SU-DHL-6 (cell line): Measurements from ENCODE around the gene SEC31A.
A peak's percentile ranks its signal among the peaks of the same experiment; 100 is the strongest.

Source experiments
- H2AFZ ChIP-seq: fragments of 200-600 bp; sonication (generic); 2 replicates; pipeline ENCODE4 v1.6.1; 2014; ENCODE audit warnings: low read depth, mild to moderate bottlenecking, moderate library complexity, mixed read lengths, antibody characterized with exemption, low read length; ENCODE audit not compliant: severe bottlenecking
- H3F3A ChIP-seq: fragments of 200-600 bp; shearing (Covaris generic); 2 replicates; pipeline ENCODE4 v1.6.0; 2016; ENCODE audit warnings: antibody characterized with exemption, mild to moderate bottlenecking; ENCODE audit not compliant: insufficient read depth
- H3K27ac ChIP-seq: fragments of 200-600 bp; sonication (generic); 2 replicates; pipeline ENCODE4 v1.5.1; 2016; ENCODE audit warnings: low read depth, mild to moderate bottlenecking, low read length, moderate library complexity, mixed read lengths
- H3K27me3 ChIP-seq: fragments of 200-600 bp; sonication (generic), shearing (Covaris generic); 2 replicates; pipeline ENCODE4 v1.6.0; 2014; ENCODE audit warnings: mild to moderate bottlenecking, low read length
- H3K36me3 ChIP-seq: fragments of 200-600 bp; sonication (generic); 2 replicates; pipeline ENCODE4 v1.6.1; 2014; ENCODE audit warnings: mild to moderate bottlenecking, low read length, mixed read lengths
- H3K4me2 ChIP-seq: fragments of 300-600, 200-600 bp; shearing (Covaris generic), sonication (generic); 2 replicates; pipeline ENCODE4 v1.6.0; 2014; ENCODE audit warnings: low read length, low read depth, mild to moderate bottlenecking; ENCODE audit not compliant: poor library complexity, severe bottlenecking
- H3K4me3 ChIP-seq: fragments of 200-600 bp; sonication (generic); 2 replicates; pipeline ENCODE4 v1.5.1; 2014; ENCODE audit warnings: antibody characterized with exemption, low read length, mild to moderate bottlenecking, mixed read lengths; ENCODE audit not compliant: insufficient read depth, poor library complexity, severe bottlenecking
- H3K79me2 ChIP-seq: fragments of 200-600 bp; sonication (generic); 2 replicates; pipeline ENCODE4 v1.6.1; 2014; ENCODE audit warnings: mild to moderate bottlenecking, low read length, moderate library complexity; ENCODE audit not compliant: insufficient read depth
- H3K9ac ChIP-seq: fragments of 200-600 bp; sonication (generic); 2 replicates; pipeline ENCODE4 v1.7.0; 2014; ENCODE audit warnings: mild to moderate bottlenecking, low read length
- H3K9me2 ChIP-seq: fragments of 200-600 bp; sonication (generic); replicated peaks from 2 replicates; pipeline ENCODE4 v1.6.1; 2014; ENCODE audit warnings: low read length; ENCODE audit not compliant: insufficient read depth
- H3K9me3 ChIP-seq: fragments of 200-600 bp; sonication (generic); 2 replicates; pipeline ENCODE4 v1.6.1; 2014; ENCODE audit warnings: low read length, mixed read lengths; ENCODE audit not compliant: insufficient read depth
- H4K20me1 ChIP-seq: fragments of 200-600 bp; sonication (generic); 2 replicates; pipeline ENCODE4 v1.6.1; 2014; ENCODE audit warnings: low read depth, mild to moderate bottlenecking, antibody characterized with exemption, low read length, moderate library complexity, mixed read lengths
- EZH2phosphoT487 ChIP-seq: fragments of 200-600 bp; sonication (generic), shearing (Covaris generic); conservative IDR thresholded peaks from 2 replicates; pipeline ENCODE4 v1.6.1; 2018; ENCODE audit warnings: mild to moderate bottlenecking, antibody characterized with exemption, low read length, moderate library complexity, mixed read lengths
- TF ChIP-seq, protein P1 (sequence below): fragments of 200-600 bp; sonication (generic); IDR thresholded peaks from one replicate; pipeline ENCODE4 v1.5.1; 2017; ENCODE audit warnings: antibody characterized with exemption, mild to moderate bottlenecking, low read length, moderate library complexity; ENCODE audit not compliant: insufficient read depth, poor library complexity, severe bottlenecking

Gene SEC31A

DNA sequence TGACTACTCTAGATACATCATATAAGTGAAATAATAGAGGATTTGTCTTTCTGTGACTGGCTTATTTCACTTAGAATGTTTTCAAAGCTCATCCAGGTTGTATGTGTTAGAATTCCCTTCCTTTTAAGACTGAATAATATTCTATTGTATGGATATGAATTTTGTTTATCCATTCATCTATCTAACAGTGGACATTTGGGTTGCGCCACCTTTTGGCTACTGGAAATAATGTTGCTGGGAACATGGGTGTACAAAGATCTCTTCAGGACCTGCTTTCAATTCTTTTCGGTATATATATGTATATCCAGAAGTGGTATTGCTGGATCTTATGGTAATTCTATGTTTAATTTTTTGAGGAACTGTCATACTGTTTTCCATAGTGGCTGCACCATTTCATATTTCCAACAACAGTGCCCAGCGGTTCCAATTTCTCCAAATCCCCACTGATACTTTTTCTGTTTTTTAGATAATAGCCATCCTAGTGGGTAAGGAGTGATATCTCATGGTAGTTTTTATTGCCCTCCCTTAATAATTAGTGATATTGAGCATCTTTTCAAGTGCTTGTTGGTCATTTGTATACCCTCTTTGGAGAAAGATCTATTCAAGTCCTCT, 88.9 kb downstream of the SEC31A start:
- Histone ChIP-seq H2AFZ (no peak overlapping the region), H3F3A (no peaks in the 10 kb centered on the region), H3K4me3 (no peak overlapping the region), H3K79me2 (no peaks in the 10 kb centered on the region), H3K27me3 (no peaks in the 10 kb centered on the region), H3K4me2 (no peak overlapping the region), H4K20me1 (no peaks in the 10 kb centered on the region), H3K9me2 (no peaks in the 10 kb centered on the region), H3K36me3 (no peaks in the 10 kb centered on the region), H3K9me3 (no peaks in the 10 kb centered on the region), H3K27ac (no peak overlapping the region), H3K9ac (no peak overlapping the region)
- TF ChIP-seq EZH2phosphoT487 = no peak
- TF ChIP-seq, protein P1, sequence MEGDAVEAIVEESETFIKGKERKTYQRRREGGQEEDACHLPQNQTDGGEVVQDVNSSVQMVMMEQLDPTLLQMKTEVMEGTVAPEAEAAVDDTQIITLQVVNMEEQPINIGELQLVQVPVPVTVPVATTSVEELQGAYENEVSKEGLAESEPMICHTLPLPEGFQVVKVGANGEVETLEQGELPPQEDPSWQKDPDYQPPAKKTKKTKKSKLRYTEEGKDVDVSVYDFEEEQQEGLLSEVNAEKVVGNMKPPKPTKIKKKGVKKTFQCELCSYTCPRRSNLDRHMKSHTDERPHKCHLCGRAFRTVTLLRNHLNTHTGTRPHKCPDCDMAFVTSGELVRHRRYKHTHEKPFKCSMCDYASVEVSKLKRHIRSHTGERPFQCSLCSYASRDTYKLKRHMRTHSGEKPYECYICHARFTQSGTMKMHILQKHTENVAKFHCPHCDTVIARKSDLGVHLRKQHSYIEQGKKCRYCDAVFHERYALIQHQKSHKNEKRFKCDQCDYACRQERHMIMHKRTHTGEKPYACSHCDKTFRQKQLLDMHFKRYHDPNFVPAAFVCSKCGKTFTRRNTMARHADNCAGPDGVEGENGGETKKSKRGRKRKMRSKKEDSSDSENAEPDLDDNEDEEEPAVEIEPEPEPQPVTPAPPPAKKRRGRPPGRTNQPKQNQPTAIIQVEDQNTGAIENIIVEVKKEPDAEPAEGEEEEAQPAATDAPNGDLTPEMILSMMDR = peak; percentile 16

DNA sequence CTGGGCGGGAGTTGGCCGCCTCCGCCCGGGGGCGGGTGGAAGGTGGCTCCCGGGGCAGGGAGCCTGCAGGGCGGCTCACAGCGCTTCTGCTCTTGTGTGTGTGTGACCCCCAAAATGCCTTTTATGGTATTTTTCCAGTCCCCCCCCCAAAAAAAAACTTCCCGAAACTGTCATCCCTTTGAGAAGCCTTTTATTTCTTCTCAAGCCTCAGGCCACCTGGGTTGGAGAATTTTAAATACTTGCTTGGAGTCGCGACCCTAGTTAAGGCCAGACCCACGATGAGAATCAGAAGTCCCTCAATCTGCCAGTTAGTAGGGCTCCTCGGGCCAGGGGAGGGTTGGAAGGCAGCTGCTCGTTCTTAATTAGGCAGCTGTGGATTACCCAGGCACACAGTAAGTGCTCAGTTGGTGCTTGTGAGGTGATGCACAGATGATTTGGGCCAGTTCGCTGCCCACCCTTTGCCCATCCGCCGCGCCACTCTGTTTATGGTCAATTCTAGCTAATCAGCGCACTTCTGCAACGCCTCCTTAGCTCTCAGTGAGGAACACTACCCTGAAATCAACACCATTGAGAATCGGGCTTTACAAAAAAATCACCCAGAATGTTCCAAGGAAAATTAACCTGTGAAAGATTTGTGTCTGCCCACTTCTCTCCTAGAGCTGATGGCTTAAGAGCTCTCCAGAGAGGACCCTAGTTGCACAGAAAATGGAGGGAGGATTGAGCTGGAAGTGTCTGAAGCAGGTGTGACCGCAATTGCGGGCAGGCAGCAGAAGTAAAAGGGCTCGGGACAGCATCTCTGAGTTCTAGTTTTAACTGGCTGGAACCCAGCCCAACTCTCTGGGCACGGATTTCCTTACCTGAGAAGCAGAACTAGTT, 91.7 kb downstream of the SEC31A start:
- no peaks in the 10 kb centered on the region for H3K27me3 ChIP-seq
- H3F3A ChIP-seq = no peaks in the 10 kb centered on the region
- TF ChIP-seq, protein P1 = no peak
- TF ChIP-seq EZH2phosphoT487 = no peak
- peak overlapping the region; percentile 56 for H3K4me3 ChIP-seq
- no peaks in the 10 kb centered on the region for H3K36me3 ChIP-seq
- H3K9me2 ChIP-seq = no peaks in the 10 kb centered on the region
- H3K9me3 ChIP-seq = no peaks in the 10 kb centered on the region
- H3K27ac ChIP-seq = no peak overlapping the region
- H3K79me2 ChIP-seq = no peaks in the 10 kb centered on the region
- peak overlapping the region; percentile 57 for H3K4me2 ChIP-seq
- H2AFZ ChIP-seq = peak overlapping the region; percentile 80
- H4K20me1 ChIP-seq = no peaks in the 10 kb centered on the region
- peak overlapping the region; percentile 60 for H3K9ac ChIP-seq

DNA sequence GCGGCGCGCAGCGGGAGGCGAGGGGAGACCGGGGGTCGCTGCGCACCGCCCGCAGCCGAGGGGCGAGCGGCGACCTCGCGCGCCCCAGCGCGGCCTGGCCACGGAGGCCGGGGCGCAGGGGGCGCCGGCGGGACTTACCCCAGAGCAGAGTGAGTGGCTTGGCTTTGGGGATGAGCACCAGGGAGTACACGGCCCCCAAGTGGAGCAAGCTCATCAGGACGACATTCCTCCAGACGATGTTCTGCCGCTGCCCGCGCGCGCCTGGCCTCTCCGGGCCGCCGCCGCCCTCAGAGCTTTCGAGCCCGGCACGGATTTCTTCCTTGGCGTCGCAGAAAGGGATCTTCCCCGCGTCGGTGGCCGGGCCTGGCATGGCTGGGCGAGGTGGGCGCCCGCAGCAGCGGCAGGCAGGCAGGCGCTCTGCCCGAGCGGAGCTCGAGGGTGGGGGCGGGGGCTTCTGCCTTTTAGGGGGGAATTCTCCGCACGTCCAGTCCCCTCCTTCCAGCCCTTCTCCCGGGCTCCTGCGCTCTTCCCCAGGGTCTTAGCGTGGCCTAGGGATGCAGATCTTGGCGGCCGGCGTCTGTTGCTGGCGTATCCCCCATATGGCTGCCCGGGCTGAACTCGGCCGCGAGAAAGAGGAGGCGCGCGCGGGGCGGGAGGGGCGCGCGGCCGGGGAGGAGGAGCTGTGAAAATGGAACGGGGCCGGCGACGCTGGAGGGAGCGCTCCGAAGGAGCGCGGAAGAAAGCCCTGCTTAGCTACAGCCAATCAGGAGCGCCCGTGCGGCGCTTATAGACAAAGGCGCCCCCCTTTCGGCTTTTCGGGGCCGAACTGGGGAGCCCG, 92.6 kb downstream of the SEC31A start, which contains the start of gene SCD5:
TSS of gene SCD5 (minus strand) at position 629 of the 838 bp plus-strand sequence. CDS start at position 370, 259 bp downstream.
- Histone ChIP-seq H4K20me1 (no peaks in the 10 kb centered on the region), H3K9me3 (no peaks in the 10 kb centered on the region), H2AFZ (peak within 1 kb of the TSS; percentile 80), H3K27ac (no peak within 1 kb of the TSS), H3K79me2 (no peaks in the 10 kb centered on the region), H3K4me3 (peak within 1 kb of the TSS; percentile 56), H3K9ac (peak within 1 kb of the TSS; percentile 60), H3K4me2 (peak within 1 kb of the TSS; percentile 57), H3K36me3 (no peaks in the 10 kb centered on the region), H3K27me3 (no peaks in the 10 kb centered on the region), H3F3A (no peaks in the 10 kb centered on the region), H3K9me2 (no peaks in the 10 kb centered on the region)
- TF ChIP-seq, protein P1 = no peak
- TF ChIP-seq EZH2phosphoT487 = no peak
